ENCODE measurements around the gene MFNG. TPM values are rescaled to one million over a fixed set of nuclear protein-coding genes. Genes with fewer than 3 reads are reported as not detected.

Gene MFNG
- total RNA-seq, 2 experiments from 2014 or later = 225 to 235 TPM

DNA sequence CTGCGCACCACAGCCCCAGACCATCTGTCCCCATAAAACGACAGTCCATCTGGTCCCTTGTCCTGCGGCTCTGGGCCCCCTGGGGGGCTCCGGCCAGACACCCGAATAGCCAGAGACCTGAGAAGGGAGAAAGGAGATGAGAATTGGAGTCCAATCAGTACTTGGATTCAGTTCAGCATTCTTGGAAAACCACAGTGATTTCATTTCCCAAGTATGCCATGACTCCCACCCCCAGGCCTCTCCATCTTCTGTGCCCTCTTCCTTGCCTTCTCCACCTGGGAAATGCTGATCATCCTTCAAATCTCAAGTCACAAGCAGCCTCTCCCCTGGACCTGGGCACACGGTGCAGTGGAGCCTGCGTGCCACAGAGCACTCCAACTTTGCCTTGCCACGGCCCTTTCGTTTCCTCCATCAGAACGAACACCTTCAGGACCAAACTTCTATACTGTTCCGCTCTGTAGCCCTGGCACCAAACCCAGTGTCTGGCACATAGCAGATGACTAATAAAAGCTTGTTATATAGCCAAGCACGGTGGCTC lies 10.9 kb upstream of the MFNG start:
- no peak overlapping the region for H2AFZ ChIP-seq (ENCODE audit: low read length)
- TF ChIP-seq EZH2phosphoT487 (IDR thresholded peaks at IDR 0.05; ENCODE audit: borderline replicate concordance, low read depth, low read length) = no peak
- TF ChIP-seq, protein P1, sequence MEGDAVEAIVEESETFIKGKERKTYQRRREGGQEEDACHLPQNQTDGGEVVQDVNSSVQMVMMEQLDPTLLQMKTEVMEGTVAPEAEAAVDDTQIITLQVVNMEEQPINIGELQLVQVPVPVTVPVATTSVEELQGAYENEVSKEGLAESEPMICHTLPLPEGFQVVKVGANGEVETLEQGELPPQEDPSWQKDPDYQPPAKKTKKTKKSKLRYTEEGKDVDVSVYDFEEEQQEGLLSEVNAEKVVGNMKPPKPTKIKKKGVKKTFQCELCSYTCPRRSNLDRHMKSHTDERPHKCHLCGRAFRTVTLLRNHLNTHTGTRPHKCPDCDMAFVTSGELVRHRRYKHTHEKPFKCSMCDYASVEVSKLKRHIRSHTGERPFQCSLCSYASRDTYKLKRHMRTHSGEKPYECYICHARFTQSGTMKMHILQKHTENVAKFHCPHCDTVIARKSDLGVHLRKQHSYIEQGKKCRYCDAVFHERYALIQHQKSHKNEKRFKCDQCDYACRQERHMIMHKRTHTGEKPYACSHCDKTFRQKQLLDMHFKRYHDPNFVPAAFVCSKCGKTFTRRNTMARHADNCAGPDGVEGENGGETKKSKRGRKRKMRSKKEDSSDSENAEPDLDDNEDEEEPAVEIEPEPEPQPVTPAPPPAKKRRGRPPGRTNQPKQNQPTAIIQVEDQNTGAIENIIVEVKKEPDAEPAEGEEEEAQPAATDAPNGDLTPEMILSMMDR (conservative IDR thresholded peaks at IDR 0.05; ENCODE audit: low read length) = no peak
- no peak overlapping the region for H3K27ac ChIP-seq (ENCODE audit: low read depth, low read length, poor library complexity, severe bottlenecking)
- no peaks in the 10 kb centered on the region for H3K79me2 ChIP-seq (ENCODE audit: insufficient read depth, low read depth, low read length)
- CTCF ChIA-PET (ENCODE audit: unreplicated experiment) = interaction anchor here (0.5 to 0.8 kb wide), 2 partner anchors 11 to 30 kb away, joined by 3 read pairs; partner anchors contain the start of gene MFNG
- no peak overlapping the region for H3K4me2 ChIP-seq (ENCODE audit: low read length)
- POLR2A ChIA-PET = no interaction called here
- H4K20me1 ChIP-seq (ENCODE audit: insufficient read depth, low read length) = no peaks in the 10 kb centered on the region
- no peak overlapping the region for H3K4me3 ChIP-seq (ENCODE audit: low read depth, low read length, poor library complexity, severe bottlenecking)
- intact Hi-C loops (cut with micrococcal nuclease; ENCODE audit: unreplicated experiment) = loop anchor here (5.0 kb wide), 1 partner anchor 35 kb away; no protein-coding TSS in a partner anchor
- no peaks in the 10 kb centered on the region for H3K9me3 ChIP-seq (ENCODE audit: low read length)
- peaks cover 36% of the 10 kb centered on the region for H3K4me1 ChIP-seq (ENCODE audit: insufficient read depth, low read length, poor library complexity, severe bottlenecking)
- no peaks in the 10 kb centered on the region for H3K9me2 ChIP-seq (ENCODE audit: insufficient read depth, low read length)
- no peaks in the 10 kb centered on the region for H3K36me3 ChIP-seq (ENCODE audit: insufficient read depth, low read length)
- no peak for DNase-seq (ENCODE audit: low spot score)
- no TSS peak for BruUV-seq (replicated peaks)

DNA sequence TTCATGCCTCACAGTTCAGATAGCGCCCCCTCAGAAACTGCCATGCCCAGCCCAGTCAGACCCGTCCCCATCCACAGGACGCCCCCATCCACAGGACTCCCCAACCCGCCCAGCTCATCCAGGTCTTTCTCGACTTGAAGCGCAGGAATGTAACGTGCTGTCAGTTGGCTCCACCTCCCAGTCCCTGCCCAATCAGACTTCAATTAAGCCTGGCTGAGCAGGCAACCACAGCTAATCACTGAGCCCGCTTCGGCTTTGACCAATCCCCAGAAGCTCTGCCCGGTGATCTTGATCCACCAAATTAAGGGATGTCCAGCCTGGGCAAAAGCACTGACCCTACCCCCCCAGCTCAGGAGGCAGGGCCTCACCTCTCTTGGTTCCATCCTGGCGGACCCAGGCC lies 10.5 kb upstream of the MFNG start:
- H3K4me2 ChIP-seq (ENCODE audit: low read length) = no peak overlapping the region
- H3K4me3 ChIP-seq (ENCODE audit: low read depth, low read length, poor library complexity, severe bottlenecking) = no peak overlapping the region
- no peaks in the 10 kb centered on the region for H3K36me3 ChIP-seq (ENCODE audit: insufficient read depth, low read length)
- H4K20me1 ChIP-seq (ENCODE audit: insufficient read depth, low read length) = no peaks in the 10 kb centered on the region
- intact Hi-C loops (cut with micrococcal nuclease; ENCODE audit: unreplicated experiment) = loop anchor here (5.0 kb wide), 1 partner anchor 34 kb away; no protein-coding TSS in a partner anchor
- H3K9me2 ChIP-seq (ENCODE audit: insufficient read depth, low read length) = no peaks in the 10 kb centered on the region
- TF ChIP-seq, protein P1 (conservative IDR thresholded peaks at IDR 0.05; ENCODE audit: low read length) = no peak
- TF ChIP-seq EZH2phosphoT487 (IDR thresholded peaks at IDR 0.05; ENCODE audit: borderline replicate concordance, low read depth, low read length) = no peak
- H3K4me1 ChIP-seq (ENCODE audit: insufficient read depth, low read length, poor library complexity, severe bottlenecking) = peaks cover 41% of the 10 kb centered on the region
- no TSS peak for BruUV-seq (replicated peaks)
- no peak for DNase-seq (ENCODE audit: low spot score)
- no peak overlapping the region for H3K27ac ChIP-seq (ENCODE audit: low read depth, low read length, poor library complexity, severe bottlenecking)
- ChIA-PET POLR2A (no interaction called here), CTCF (ENCODE audit: unreplicated experiment) (interaction anchor here (0.6 to 1.6 kb wide), 3 partner anchors 11 to 1272 kb away, joined by 3 to 4 read pairs (median 3); partner anchors contain the start of gene MFNG)
- no peaks in the 10 kb centered on the region for H3K79me2 ChIP-seq (ENCODE audit: insufficient read depth, low read depth, low read length)
- no peak overlapping the region for H2AFZ ChIP-seq (ENCODE audit: low read length)
- no peaks in the 10 kb centered on the region for H3K9me3 ChIP-seq (ENCODE audit: low read length)

DNA sequence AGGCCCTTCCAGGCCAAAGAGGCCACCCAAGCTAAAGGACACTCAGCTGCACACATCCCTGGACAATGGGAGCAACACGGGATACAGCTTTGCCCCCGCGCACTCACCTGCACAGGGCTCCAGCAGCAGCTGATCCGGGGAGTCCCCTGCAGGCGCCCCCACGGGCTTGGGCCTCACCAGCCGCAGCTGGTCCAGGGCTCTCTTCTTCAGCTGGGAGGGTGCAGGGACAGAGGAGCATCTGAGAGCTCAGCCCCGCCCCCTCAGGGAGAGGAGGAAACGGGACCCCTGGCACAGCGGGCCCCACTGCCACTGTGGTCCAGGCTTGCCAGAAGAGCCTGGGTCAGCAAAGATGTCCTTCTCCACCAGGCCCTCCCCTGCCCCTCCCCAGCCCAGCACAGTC lies 7.8 kb upstream of the MFNG start:
- Histone ChIP-seq H3K27ac (ENCODE audit: low read depth, low read length, poor library complexity, severe bottlenecking) (no peak overlapping the region), H3K36me3 (ENCODE audit: insufficient read depth, low read length) (no peaks in the 10 kb centered on the region), H3K4me3 (ENCODE audit: low read depth, low read length, poor library complexity, severe bottlenecking) (no peak overlapping the region), H3K79me2 (ENCODE audit: insufficient read depth, low read depth, low read length) (no peaks in the 10 kb centered on the region), H2AFZ (ENCODE audit: low read length) (no peak overlapping the region), H3K9me3 (ENCODE audit: low read length) (no peaks in the 10 kb centered on the region), H3K4me1 (ENCODE audit: insufficient read depth, low read length, poor library complexity, severe bottlenecking) (peaks cover 43% of the 10 kb centered on the region), H3K4me2 (ENCODE audit: low read length) (peak overlapping the region; percentile 74; the same call in 1 of the 2 replicates), H4K20me1 (ENCODE audit: insufficient read depth, low read length) (no peaks in the 10 kb centered on the region), H3K9me2 (ENCODE audit: insufficient read depth, low read length) (no peaks in the 10 kb centered on the region)
- intact Hi-C loops (cut with micrococcal nuclease; ENCODE audit: unreplicated experiment) = no loop called here
- TF ChIP-seq EZH2phosphoT487 (IDR thresholded peaks at IDR 0.05; ENCODE audit: borderline replicate concordance, low read depth, low read length) = no peak
- TF ChIP-seq, protein P1 (conservative IDR thresholded peaks at IDR 0.05; ENCODE audit: low read length) = no peak
- CTCF ChIA-PET (ENCODE audit: unreplicated experiment) = interaction anchor here (1.6 kb wide), 1 partner anchor 21 kb away, joined by 7 read pairs; no protein-coding TSS in a partner anchor
- POLR2A ChIA-PET = no interaction called here
- no peak for DNase-seq (ENCODE audit: low spot score)
- BruUV-seq (replicated peaks) = no TSS peak
